Right lobe of liver (tissue), 6 donors: ENCODE results near the gene CAPRIN1. TPM values are rescaled to one million over a fixed set of nuclear protein-coding genes. Genes with fewer than 3 reads are reported as not detected.

Experiments
- ATAC-seq, 4 donors: fragments of 200-7000 bp; cut with Tn5 transposase; one replicate each; pipeline ENCODE4 v1.9.1; 2020; ENCODE audit warnings: mild to moderate bottlenecking in 4 of 4, moderate library complexity in 4 of 4
- DNase-seq, 3 donors: peaks; one replicate each; pipeline ENCODE4 v3.0.0-alpha.2; 2020
- H3K27ac ChIP-seq, 3 donors: fragments of 200-600 bp; one replicate each; pipeline ENCODE4 v1.8.0; 2022
- H3K27me3 ChIP-seq, 2 donors: fragments of 200-600 bp; one replicate each; pipeline ENCODE4 v1.8.0; 2022
- H3K36me3 ChIP-seq, 4 donors: fragments of 200-600 bp; sonication (generic) in 1 of 4; one replicate each; pipeline versions ENCODE4 v1.5.1 to v1.8.0; 2017 to 2022; ENCODE audit warnings: control low read depth in 1 of 4
- H3K4me1 ChIP-seq, 4 donors: fragments of 200-600 bp; sonication (generic) in 1 of 4; one replicate each; pipeline versions ENCODE4 v1.5.1 to v1.8.0; 2017 to 2022; ENCODE audit warnings: control low read depth in 1 of 4
- H3K4me3 ChIP-seq, 3 donors: fragments of 200-600 bp; one replicate each; pipeline ENCODE4 v1.8.0; 2022
- H3K9me3 ChIP-seq, 4 donors: fragments of 200-600 bp; sonication (generic) in 1 of 4; one replicate each; pipeline versions ENCODE4 v1.5.1 to v1.8.0; 2017 to 2022; ENCODE audit warnings: control low read depth in 1 of 4
- POLR2A ChIP-seq: fragments of 450-650 bp; IDR thresholded peaks from one replicate; pipeline ENCODE4 v1.6.1; 2017; ENCODE audit warnings: antibody characterized with exemption, mild to moderate bottlenecking
- WGBS: methylation state at CpG from one replicate; pipeline ENCODE4 v1.1.6; 2018; ENCODE audit warnings: low coverage, low lambda C conversion rate; ENCODE audit not compliant: insufficient coverage; ENCODE audit errors: missing lambda C conversion rate; 5-methylcytosine and 5-hydroxymethylcytosine counted together
- intact Hi-C, 2 donors: fragments of 100-400 bp; cut with DNase I; formaldehyde crosslinking; loops; one replicate each; pipeline versions ENCODE4 v1.11.2 to v1.14.1; 2022
- total RNA-seq, 6 experiments: library from RNA; depleted of rRNA in 2 of 6; stranded (reverse); fragments of >200 nt in 2 of 6; fragmentation: NEBNext Ultra II Directional in 3 of 6; extraction: Animal tissue kit (Norgen Biotek cat#: 25700) in 3 of 6; gene quantifications; one replicate each; pipeline versions ENCODE4 v1.1.0 to v1.2.4, GENCODE V29; 2016 to 2023
- TF ChIP-seq, protein P1 (sequence below), 4 donors: fragments of 200-600 bp in 3 of 4; fragments of 450-650 bp in 1 of 4; IDR thresholded peaks; one replicate each; pipeline versions ENCODE4 v1.5.1 to v1.8.0; 2016 to 2022; ENCODE audit warnings: antibody characterized with exemption in 4 of 4, mild to moderate bottlenecking in 2 of 4
- donor health status: DM: no; HTN: yes; CAD: no.
- donor health status: DM: no; HTN: no; CAD: no.
- donor health status: DM: no; HTN: no; CAD: no.
- donor health status: DM: no; HTN: yes; CAD: no.
- donor health status: DM: no; HTN: yes; CAD: no.

The CAPRIN1 gene
- total RNA-seq, 6 experiments from 2014 or later = 60.0 to 87.6 (median 71.2) TPM

DNA sequence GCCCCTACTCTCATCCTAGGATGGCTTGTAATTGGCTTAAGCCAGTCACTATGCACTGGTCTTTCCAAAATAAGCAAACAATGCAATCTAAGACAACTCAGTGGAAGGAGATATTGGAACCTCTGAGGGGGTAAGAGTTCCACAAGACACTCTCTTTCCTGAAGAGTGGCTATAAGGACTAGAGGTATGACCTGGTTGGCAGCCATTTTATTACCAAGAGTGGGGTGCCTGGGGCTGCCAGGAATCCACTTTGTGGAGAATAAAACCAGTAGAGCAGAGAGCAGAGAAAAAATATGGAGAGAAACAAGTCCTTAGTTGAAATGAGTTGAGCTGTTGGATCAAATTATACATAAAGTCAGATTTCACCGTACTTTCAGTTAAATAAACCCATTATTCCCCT, 38.8 kb upstream of the CAPRIN1 start:
- no peak for DNase-seq
- Histone ChIP-seq H3K36me3 (no peaks in the 10 kb centered on the region), H3K27ac (no peak overlapping the region), H3K4me3 (no peak overlapping the region), H3K9me3 (no peaks in the 10 kb centered on the region), H3K4me1 (no peaks in the 10 kb centered on the region), H3K27me3 (no peaks in the 10 kb centered on the region)
- 100% methylated on average over 1 of the region's 1 CpG for whole genome bisulfite sequencing
- intact Hi-C loops = no loop called here
- no peak for TF ChIP-seq POLR2A
- TF ChIP-seq, protein P1, sequence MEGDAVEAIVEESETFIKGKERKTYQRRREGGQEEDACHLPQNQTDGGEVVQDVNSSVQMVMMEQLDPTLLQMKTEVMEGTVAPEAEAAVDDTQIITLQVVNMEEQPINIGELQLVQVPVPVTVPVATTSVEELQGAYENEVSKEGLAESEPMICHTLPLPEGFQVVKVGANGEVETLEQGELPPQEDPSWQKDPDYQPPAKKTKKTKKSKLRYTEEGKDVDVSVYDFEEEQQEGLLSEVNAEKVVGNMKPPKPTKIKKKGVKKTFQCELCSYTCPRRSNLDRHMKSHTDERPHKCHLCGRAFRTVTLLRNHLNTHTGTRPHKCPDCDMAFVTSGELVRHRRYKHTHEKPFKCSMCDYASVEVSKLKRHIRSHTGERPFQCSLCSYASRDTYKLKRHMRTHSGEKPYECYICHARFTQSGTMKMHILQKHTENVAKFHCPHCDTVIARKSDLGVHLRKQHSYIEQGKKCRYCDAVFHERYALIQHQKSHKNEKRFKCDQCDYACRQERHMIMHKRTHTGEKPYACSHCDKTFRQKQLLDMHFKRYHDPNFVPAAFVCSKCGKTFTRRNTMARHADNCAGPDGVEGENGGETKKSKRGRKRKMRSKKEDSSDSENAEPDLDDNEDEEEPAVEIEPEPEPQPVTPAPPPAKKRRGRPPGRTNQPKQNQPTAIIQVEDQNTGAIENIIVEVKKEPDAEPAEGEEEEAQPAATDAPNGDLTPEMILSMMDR (IDR thresholded peaks at IDR 0.05) = no peak
- ATAC-seq = no peak

DNA sequence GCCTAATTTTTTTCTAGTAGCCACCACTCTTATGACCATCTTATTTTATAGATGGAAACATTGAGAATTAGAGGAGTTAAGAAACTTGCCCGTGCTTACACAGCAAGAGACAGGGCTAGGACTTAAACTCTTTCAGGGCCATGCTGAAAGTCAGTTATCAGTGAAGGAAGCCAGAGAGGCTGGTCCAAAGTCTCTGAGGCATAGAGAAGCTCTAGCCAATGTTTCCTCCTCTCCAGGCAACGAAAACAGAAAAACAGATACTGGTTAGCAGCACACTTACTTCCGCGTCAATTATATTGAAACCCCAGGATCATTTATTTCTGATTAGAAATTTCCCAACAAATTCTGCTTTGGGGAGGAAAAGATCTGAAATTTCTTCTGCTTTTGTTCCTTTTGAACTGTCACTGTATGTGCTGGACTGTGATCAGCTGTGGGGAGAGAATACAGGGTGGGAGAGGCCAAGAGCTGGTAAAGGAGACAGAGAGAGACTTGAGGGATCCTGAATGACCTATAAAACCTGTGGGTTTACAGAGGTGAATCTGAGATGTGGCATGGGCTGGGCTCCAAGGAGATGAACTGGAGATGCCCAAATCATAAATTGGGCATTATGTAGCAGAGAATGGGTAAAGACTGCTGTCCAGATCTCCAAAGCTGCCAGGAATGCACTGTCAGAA, 37.5 kb upstream of the CAPRIN1 start:
- 100% methylated on average over 4 of the region's 4 CpGs for WGBS
- no peak for TF ChIP-seq POLR2A
- TF ChIP-seq, protein P1 (IDR thresholded peaks at IDR 0.05) = no peak
- no peak for ATAC-seq
- no peaks in the 10 kb centered on the region for H3K9me3 ChIP-seq
- no peaks in the 10 kb centered on the region for H3K36me3 ChIP-seq
- intact Hi-C loops = no loop called here
- H3K4me3 ChIP-seq = no peak overlapping the region
- H3K4me1 ChIP-seq = no peaks in the 10 kb centered on the region
- H3K27me3 ChIP-seq = no peaks in the 10 kb centered on the region
- no peak overlapping the region for H3K27ac ChIP-seq
- no peak for DNase-seq

DNA sequence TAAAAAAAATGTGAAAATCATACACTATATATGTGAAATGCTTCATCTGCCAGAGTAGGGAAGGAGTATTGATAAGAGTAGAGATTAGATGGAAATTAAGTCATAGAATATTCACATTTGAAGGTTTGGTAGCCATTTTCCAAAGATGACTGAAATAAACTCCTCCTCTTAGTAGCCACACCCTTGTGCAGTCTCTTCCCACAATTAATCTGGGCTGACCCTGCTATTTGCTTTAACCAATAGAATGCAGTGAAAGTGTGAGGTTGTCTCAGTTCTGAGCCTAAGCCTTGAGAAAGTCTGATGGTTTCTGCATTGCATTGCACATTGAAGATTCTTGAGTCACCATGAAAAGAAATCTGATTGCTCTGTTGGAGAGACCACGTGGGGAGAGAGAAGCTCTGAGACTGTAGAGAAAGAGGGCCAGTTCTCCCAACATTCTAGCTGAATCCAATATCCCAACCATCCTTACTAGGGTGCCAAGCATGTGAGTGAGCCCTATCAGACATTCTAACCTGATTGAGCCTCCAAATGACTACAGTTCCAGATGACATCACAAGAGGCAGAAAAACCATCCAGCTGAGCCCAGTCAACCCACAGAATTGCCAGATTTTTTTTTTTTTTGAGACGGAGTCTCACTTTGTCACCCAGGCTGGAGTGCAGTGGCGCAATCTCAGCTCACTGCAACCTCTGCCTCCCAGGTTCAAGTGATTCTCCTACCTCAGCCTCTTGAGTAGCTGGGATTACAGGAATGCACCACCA, 29.4 kb upstream of the CAPRIN1 start:
- ATAC-seq = no peak
- TF ChIP-seq, protein P1 (IDR thresholded peaks at IDR 0.05) = no peak
- H3K4me3 ChIP-seq = no peak overlapping the region
- DNase-seq = no peak
- H3K36me3 ChIP-seq = no peaks in the 10 kb centered on the region
- no peaks in the 10 kb centered on the region for H3K27me3 ChIP-seq
- intact Hi-C loops = no loop called here
- 74% methylated on average over 3 of the region's 3 CpGs for WGBS
- H3K4me1 ChIP-seq = peaks cover 0 to 2% (median 0%) of the 10 kb centered on the region in 4 donors
- no peaks in the 10 kb centered on the region for H3K9me3 ChIP-seq
- no peak overlapping the region for H3K27ac ChIP-seq

DNA sequence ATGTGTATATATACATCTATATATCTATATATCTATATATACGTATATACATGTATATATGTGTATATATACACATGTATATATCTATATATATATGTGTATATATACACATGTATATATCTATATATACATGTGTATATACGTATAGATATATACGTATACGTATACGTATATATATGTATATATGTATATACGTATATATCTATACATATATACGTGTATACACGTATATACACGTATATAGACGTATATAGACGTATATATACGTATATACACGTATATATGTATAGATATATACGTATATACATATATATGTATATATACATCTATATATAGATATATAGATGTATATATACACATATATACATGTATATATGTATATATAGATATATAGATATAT, 25.1 kb upstream of the CAPRIN1 start:
- 30% methylated on average over 14 of the region's 14 CpGs for WGBS
- no peaks in the 10 kb centered on the region for H3K27me3 ChIP-seq
- H3K9me3 ChIP-seq = no peaks in the 10 kb centered on the region
- no peak for DNase-seq
- ATAC-seq = no peak
- H3K4me1 ChIP-seq = peaks cover 0 to 15% (median 4%) of the 10 kb centered on the region in 4 donors
- H3K4me3 ChIP-seq = no peak overlapping the region
- no peak overlapping the region for H3K27ac ChIP-seq
- intact Hi-C loops = no loop called here
- H3K36me3 ChIP-seq = no peaks in the 10 kb centered on the region
- TF ChIP-seq, protein P1 (IDR thresholded peaks at IDR 0.05) = no peak
- TF ChIP-seq POLR2A = no peak
